HS-5 (cell line): ENCODE results near the gene TTC32.
"Not testable (repeated sequence)": the region's sequence is repeated elsewhere in the genome, so short reads cannot be mapped to it uniquely, and the experiment has no call there.

Experiments
- DNase-seq: peaks from one replicate; pipeline ENCODE4 v3.0.0-alpha.2; 2012; ENCODE audit warnings: low read depth

TTC32 gene

GRCh38 chr2:19899985-19900930 is 1.5 kb downstream of the TTC32 start:
- no peak for DNase-seq

GRCh38 chr2:19898592-19899329 is 3.0 kb downstream of the TTC32 start:
- DNase-seq = no peak

- DNase-seq = no peak
Measured at GRCh38 chr2:19897623-19898245, 4.0 kb downstream of the TTC32 start.

GRCh38 chr2:19895535-19895934 is 6.2 kb downstream of the TTC32 start:
- no peak for DNase-seq

GRCh38 chr2:19894134-19894792 is 7.5 kb downstream of the TTC32 start:
- no peak for DNase-seq

- no peak for DNase-seq
Measured at GRCh38 chr2:19893520-19894133, 8.2 kb downstream of the TTC32 start.

GRCh38 chr2:19891971-19892370 is 9.8 kb downstream of the TTC32 start:
- DNase-seq = not testable (repeated sequence)

- DNase-seq = no peak
Measured at GRCh38 chr2:19890104-19890503, 11.7 kb downstream of the TTC32 start.

- DNase-seq = no peak
Measured at GRCh38 chr2:19888831-19889230, 13.0 kb downstream of the TTC32 start.

- DNase-seq = no peak
Measured at GRCh38 chr2:19887510-19887909, 14.3 kb downstream of the TTC32 start.

- no peak for DNase-seq
Measured at GRCh38 chr2:19886261-19886660, 15.5 kb downstream of the TTC32 start.

GRCh38 chr2:19885791-19886190 is 16.0 kb downstream of the TTC32 start:
- DNase-seq = no peak

- DNase-seq = no peak
Measured at GRCh38 chr2:19883971-19884720, 17.6 kb downstream of the TTC32 start.

GRCh38 chr2:19883486-19883885 is 18.3 kb downstream of the TTC32 start:
- DNase-seq = no peak

- DNase-seq = no peak
Measured at GRCh38 chr2:19882286-19882685, 19.5 kb downstream of the TTC32 start.

- DNase-seq = no peak
Measured at GRCh38 chr2:19881908-19882265, 19.9 kb downstream of the TTC32 start.

GRCh38 chr2:19881221-19881907 is 20.4 kb downstream of the TTC32 start:
- no peak for DNase-seq

GRCh38 chr2:19880191-19880590 is 21.6 kb downstream of the TTC32 start:
- DNase-seq = not testable (repeated sequence)

- no peak for DNase-seq
Measured at GRCh38 chr2:19879120-19879519, 22.7 kb downstream of the TTC32 start.

GRCh38 chr2:19878268-19879046 is 23.3 kb downstream of the TTC32 start:
- DNase-seq = no peak
